Muscle of leg (tissue), 16 donors: ENCODE measurements around the gene CAPZA2. TPM values are rescaled to one million over a fixed set of nuclear protein-coding genes. Genes with fewer than 3 reads are reported as not detected.
"Not testable (repeated sequence)": the region's sequence is repeated elsewhere in the genome, so short reads cannot be mapped to it uniquely, and the experiment has no call there.

Experiments used
- DNase-seq: peaks from one replicate; pipeline ENCODE4 v3.0.0; 2013
- H3K27ac ChIP-seq: one replicate; pipeline ENCODE4 v1.5.1; 2013; ENCODE audit warnings: mild to moderate bottlenecking, low read length, control low read depth
- H3K27me3 ChIP-seq: one replicate; pipeline ENCODE4 v1.6.1; 2013; ENCODE audit warnings: low read length; ENCODE audit not compliant: control insufficient read depth, insufficient read depth
- H3K36me3 ChIP-seq: one replicate; pipeline ENCODE4 v1.6.1; 2013; ENCODE audit warnings: low read length; ENCODE audit not compliant: control insufficient read depth, insufficient read depth
- H3K4me1 ChIP-seq: one replicate; pipeline ENCODE4 v1.6.1; 2013; ENCODE audit warnings: low read length; ENCODE audit not compliant: control insufficient read depth, insufficient read depth
- H3K4me3 ChIP-seq: one replicate; pipeline ENCODE4 v1.5.1; 2013; ENCODE audit warnings: low read length, control low read depth
- H3K9me3 ChIP-seq: replicated peaks from 2 replicates; pipeline ENCODE4 v1.6.1; 2013; ENCODE audit warnings: low read depth, low read length; ENCODE audit not compliant: control insufficient read depth
- WGBS: methylation state at CpG from one replicate; pipeline ENCODE4 v1.1.5; 2013; ENCODE audit warnings: missing lambda C conversion rate; ENCODE audit not compliant: insufficient coverage; 5-methylcytosine and 5-hydroxymethylcytosine counted together
- long read RNA-seq, 11 donors: transcript quantifications; one replicate each; lab custom pipeline, GENCODE V29; 2026
- polyA plus RNA-seq, 8 donors: library from polyadenylated mRNA; unstranded; fragments of 120-200 nt; gene quantifications; one replicate each; pipeline versions ENCODE4 v1.2.1 to v1.2.3, GENCODE V29; 2013; ENCODE audit warnings: inconsistent platforms in 1 of 8, low replicate concordance in 1 of 8; ENCODE audit not compliant: insufficient read length in 8 of 8, insufficient read depth in 1 of 8
- total RNA-seq: library from RNA; stranded (reverse); fragments of 120-200 nt; gene quantifications from one replicate; pipeline ENCODE4 v1.2.4, GENCODE V29; 2013

The CAPZA2 gene
- total RNA-seq, result 244 TPM
- 100 to 1,000 TPM; 151 to 197 (median 184) TPM for polyA plus RNA-seq
- long read RNA-seq, donor 1, full-length matches to known transcripts, result 35 of 35 reads
- long read RNA-seq, donor 1, partial matches to known transcripts, result 0 of 35 reads
- long read RNA-seq, donor 1, other reads (novel, unspliced or antisense), result 0 of 35 reads
- long read RNA-seq, donor 2, full-length matches to known transcripts, result 13 of 13 reads
- long read RNA-seq, donor 2, partial matches to known transcripts, result 0 of 13 reads
- long read RNA-seq, donor 2, other reads (novel, unspliced or antisense), result 0 of 13 reads
- long read RNA-seq, donor 3, full-length matches to known transcripts, result 99 of 99 reads
- long read RNA-seq, donor 3, partial matches to known transcripts, result 0 of 99 reads
- long read RNA-seq, donor 3, other reads (novel, unspliced or antisense), result 0 of 99 reads
- long read RNA-seq, donor 4, full-length matches to known transcripts, result 55 of 60 reads
- long read RNA-seq, donor 4, partial matches to known transcripts, result 5 of 60 reads
- long read RNA-seq, donor 4, other reads (novel, unspliced or antisense), result 0 of 60 reads
- long read RNA-seq, donor 5, full-length matches to known transcripts, result 153 of 193 reads
- long read RNA-seq, donor 5, partial matches to known transcripts, result 40 of 193 reads
- long read RNA-seq, donor 5, other reads (novel, unspliced or antisense), result 0 of 193 reads
- long read RNA-seq, donor 6, full-length matches to known transcripts, result 152 of 181 reads
- long read RNA-seq, donor 6, partial matches to known transcripts, result 29 of 181 reads
- long read RNA-seq, donor 6, other reads (novel, unspliced or antisense), result 0 of 181 reads
- long read RNA-seq, donor 7, full-length matches to known transcripts, result 96 of 104 reads
- long read RNA-seq, donor 7, partial matches to known transcripts, result 8 of 104 reads
- long read RNA-seq, donor 7, other reads (novel, unspliced or antisense), result 0 of 104 reads
- long read RNA-seq, donor 8, full-length matches to known transcripts, result 91 of 91 reads
- long read RNA-seq, donor 8, partial matches to known transcripts, result 0 of 91 reads
- long read RNA-seq, donor 8, other reads (novel, unspliced or antisense), result 0 of 91 reads
- long read RNA-seq, donor 9, full-length matches to known transcripts, result 61 of 161 reads
- long read RNA-seq, donor 9, partial matches to known transcripts, result 100 of 161 reads
- long read RNA-seq, donor 9, other reads (novel, unspliced or antisense), result 0 of 161 reads
- long read RNA-seq, donor 10, full-length matches to known transcripts, result 131 of 131 reads
- long read RNA-seq, donor 10, partial matches to known transcripts, result 0 of 131 reads
- long read RNA-seq, donor 10, other reads (novel, unspliced or antisense), result 0 of 131 reads
- long read RNA-seq, donor 11, full-length matches to known transcripts, result 88 of 94 reads
- long read RNA-seq, donor 11, partial matches to known transcripts, result 6 of 94 reads
- long read RNA-seq, donor 11, other reads (novel, unspliced or antisense), result 0 of 94 reads

DNA sequence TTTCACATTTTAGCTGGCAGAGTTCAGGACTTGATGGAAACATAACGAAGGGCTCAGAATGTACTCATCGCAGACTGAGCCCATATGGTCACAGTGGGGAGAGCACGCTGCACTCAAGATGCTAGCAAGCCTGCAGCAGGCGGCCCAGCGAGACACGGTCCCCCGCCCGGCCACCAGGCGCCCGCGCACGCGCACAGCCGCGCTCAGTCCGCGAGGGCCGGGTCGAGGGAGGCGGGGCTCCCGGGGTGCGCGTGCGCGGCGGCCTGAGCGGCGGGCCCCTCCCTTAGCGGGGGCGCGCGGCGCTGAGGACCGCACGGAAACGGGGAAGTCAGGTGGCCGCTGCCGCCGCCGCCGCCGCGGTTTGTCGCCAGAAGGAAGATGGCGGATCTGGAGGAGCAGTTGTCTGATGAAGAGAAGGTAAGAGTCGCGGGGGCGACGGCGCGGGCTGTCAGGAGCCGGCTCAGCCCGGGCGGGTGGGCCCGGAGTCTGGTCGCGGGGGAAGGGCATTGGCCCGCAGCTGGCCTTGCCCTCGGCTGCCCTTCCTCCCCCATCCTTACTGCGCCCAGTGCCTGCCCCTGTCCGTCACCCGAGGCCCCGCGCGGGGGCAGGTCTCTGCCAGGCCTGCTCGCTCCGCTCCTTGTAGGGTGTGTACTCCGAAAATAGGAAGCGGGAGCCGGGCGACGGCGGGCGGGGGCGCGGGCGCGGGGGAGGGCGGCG, at the start of gene CAPZA2:
TSS of gene CAPZA2 (plus strand) at position 354 of the 717 bp plus-strand sequence. CDS start at position 379, 25 bp downstream.
- peak within 1 kb of the TSS; percentile 97 for H3K27ac ChIP-seq
- peak; percentile 97 for DNase-seq
- H3K36me3 ChIP-seq, result no peaks in the 10 kb centered on the region
- WGBS, result under 1% methylated on average over 66 of the region's 80 CpGs
- H3K9me3 ChIP-seq, result no peaks in the 10 kb centered on the region
- no peaks in the 10 kb centered on the region for H3K27me3 ChIP-seq
- peak within 1 kb of the TSS; percentile 73 for H3K4me3 ChIP-seq
- H3K4me1 ChIP-seq, result peaks cover 8% of the 10 kb centered on the region

DNA sequence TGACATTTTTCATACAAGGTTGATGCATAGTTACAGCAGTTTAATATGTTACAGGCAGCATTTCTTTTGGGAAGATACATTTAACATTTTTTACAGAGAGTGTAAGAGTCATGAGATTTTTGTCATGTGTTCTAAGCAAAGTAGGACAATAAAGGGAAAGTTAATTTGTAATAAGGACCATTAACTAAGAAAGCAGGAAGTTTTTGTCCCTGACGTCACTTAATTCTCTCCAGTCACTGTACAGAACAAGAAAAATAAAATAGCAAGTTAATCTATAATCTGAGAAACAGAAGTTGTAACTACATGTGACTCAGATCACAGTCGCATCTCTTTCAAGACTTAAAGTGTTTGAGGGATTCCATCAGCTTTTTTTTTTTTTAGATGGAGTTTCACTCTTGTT, 49.5 kb upstream of the CAPZA2 start:
- Histone ChIP-seq H3K27me3 (no peaks in the 10 kb centered on the region), H3K4me3 (no peak overlapping the region), H3K27ac (no peak overlapping the region), H3K9me3 (no peaks in the 10 kb centered on the region), H3K36me3 (no peaks in the 10 kb centered on the region), H3K4me1 (no peaks in the 10 kb centered on the region)
- WGBS, result no CpG with 5 or more reads among the region's 2 CpGs
- DNase-seq, result no peak

DNA sequence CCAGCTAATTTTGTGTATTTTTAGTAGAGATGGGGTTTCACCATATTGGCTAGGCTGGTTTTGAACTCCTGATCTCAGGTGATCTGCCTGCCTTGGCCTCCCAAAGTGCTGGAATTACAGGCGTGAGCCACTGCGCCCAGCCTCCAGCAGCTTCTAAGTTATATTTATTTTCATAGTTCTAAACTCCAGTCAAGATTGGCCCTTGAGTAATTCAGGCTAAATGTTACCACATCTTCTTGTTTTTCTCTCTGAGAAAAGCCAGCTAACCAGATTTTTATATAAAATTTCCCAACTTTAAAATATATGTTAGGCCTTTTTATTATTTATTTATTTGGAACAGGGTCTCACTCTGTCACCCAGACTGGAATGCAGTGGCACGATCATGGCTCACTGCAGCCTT, 49.0 kb upstream of the CAPZA2 start:
- not testable (repeated sequence) for H3K4me3 ChIP-seq, H3K4me1 ChIP-seq, H3K27ac ChIP-seq, H3K27me3 ChIP-seq, H3K36me3 ChIP-seq, H3K9me3 ChIP-seq, DNase-seq
- no CpG with 5 or more reads among the region's 3 CpGs for WGBS

DNA sequence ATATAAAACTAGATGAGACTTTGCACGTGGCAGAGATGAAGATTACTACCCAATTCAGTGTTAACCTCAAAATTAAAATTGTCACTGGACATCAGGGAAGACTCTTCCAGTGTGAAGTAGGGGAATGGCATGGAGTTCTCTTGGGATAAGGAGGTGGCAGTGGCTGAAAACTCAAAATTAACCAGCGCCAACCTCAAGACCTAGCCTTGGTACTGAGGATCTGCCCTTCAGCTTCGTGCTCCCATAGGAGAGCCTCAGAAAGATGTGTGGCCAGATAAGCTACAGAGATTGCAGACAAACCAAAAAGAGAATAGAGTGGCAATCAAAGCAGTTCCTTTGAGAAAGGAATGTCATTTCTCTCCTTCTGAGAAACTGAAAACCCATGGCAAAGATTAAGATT, 47.3 kb upstream of the CAPZA2 start:
- WGBS, result 83% methylated on average over 2 of the region's 3 CpGs
- H3K36me3 ChIP-seq, result no peaks in the 10 kb centered on the region
- H3K4me3 ChIP-seq, result no peak overlapping the region
- DNase-seq, result no peak
- H3K27ac ChIP-seq, result no peak overlapping the region
- no peaks in the 10 kb centered on the region for H3K4me1 ChIP-seq
- H3K9me3 ChIP-seq, result no peaks in the 10 kb centered on the region
- no peaks in the 10 kb centered on the region for H3K27me3 ChIP-seq

DNA sequence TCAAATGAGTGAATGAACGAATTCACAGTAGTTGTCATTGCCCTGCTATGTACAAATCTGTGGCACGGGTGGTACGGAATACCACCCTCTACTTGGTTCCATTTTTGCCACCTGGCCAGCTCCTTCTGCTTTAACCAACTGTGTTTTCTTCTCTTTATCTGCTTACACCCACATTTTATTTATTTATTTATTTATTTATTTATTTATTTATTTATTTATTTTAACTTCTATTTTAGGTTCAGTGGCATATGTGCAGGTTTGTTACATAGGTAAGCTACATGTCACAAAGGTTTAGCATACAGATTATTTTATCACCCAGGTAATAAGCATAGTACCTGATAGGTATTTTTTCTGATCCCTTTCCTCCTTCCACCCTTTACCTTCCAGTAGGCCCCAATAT, 42.2 kb upstream of the CAPZA2 start:
- Histone ChIP-seq H3K27ac (no peak overlapping the region), H3K4me3 (no peak overlapping the region), H3K36me3 (no peaks in the 10 kb centered on the region), H3K9me3 (no peaks in the 10 kb centered on the region), H3K4me1 (no peaks in the 10 kb centered on the region), H3K27me3 (no peaks in the 10 kb centered on the region)
- no peak for DNase-seq
- 100% methylated on average over 2 of the region's 3 CpGs for WGBS

DNA sequence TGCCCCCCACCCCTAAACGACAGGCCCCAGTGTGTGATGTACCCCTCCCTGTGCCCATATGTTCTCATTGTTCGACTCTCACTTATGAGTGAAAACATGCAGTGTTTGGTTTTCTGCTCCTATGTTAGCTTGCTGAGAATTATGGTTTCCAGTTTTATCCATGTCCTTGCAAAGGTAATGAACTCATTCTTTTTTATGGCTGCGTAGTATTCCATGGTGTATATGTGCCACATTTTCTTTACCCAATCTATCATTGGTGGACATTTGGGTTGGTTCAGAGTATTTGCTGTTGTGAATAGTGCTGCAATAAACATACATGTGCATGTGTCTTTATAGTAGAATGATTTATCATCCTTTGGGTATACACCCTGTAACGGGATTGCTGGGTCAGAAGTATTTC, 40.7 kb upstream of the CAPZA2 start:
- H3K4me1 ChIP-seq, H3K27ac ChIP-seq, H3K27me3 ChIP-seq, H3K36me3 ChIP-seq, H3K4me3 ChIP-seq, H3K9me3 ChIP-seq, DNase-seq: not testable (repeated sequence)
- WGBS, result 100% methylated on average over 2 of the region's 4 CpGs

DNA sequence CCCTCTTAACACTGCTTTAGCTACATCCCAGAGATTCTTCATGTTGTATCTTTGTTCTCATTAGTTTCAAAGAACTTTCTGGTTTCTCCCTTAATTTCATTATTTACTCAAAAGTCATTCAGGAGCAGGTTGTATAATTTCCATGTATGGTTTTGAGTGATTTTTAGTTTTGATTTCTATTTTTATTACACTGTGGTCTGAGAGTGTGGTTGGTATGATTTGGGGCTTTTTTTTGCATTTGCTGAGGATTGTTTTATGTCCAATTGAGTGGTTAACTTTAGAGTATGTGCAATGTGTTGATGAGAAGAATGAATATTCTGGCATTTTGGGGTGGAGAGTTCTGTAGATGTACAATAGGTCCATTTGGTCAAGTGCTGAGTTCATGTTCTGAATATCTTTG, 37.9 kb upstream of the CAPZA2 start:
- H3K9me3 ChIP-seq, result no peaks in the 10 kb centered on the region
- H3K4me3 ChIP-seq, result no peak overlapping the region
- no peak overlapping the region for H3K27ac ChIP-seq
- no peaks in the 10 kb centered on the region for H3K27me3 ChIP-seq
- H3K4me1 ChIP-seq, result no peaks in the 10 kb centered on the region
- no peaks in the 10 kb centered on the region for H3K36me3 ChIP-seq
- DNase-seq, result no peak

DNA sequence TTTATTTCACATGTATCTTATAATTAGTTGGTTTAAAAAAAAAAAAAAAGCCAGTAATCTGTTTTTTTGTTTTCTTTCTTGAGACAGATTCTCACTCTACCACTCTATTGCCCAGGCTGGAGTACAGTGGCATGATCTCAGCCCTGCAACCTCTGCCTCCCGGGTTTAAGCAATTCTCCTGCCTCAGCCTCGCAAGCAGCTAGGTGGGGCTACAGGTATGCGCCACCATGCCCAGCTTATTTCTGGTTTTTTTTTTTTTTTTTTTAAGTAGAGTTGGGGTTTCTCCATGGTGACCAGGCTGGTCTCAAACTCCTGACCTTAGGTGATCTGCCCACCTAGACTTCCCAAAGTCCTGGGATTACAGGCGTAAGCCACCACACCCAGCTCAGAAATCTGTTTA, 34.1 kb upstream of the CAPZA2 start:
- no peaks in the 10 kb centered on the region for H3K4me1 ChIP-seq
- no peak for DNase-seq
- H3K9me3 ChIP-seq, result no peaks in the 10 kb centered on the region
- WGBS, result 100% methylated on average over 1 of the region's 4 CpGs
- H3K4me3 ChIP-seq, result no peak overlapping the region
- H3K27ac ChIP-seq, result no peak overlapping the region
- H3K36me3 ChIP-seq, result no peaks in the 10 kb centered on the region
- no peaks in the 10 kb centered on the region for H3K27me3 ChIP-seq

DNA sequence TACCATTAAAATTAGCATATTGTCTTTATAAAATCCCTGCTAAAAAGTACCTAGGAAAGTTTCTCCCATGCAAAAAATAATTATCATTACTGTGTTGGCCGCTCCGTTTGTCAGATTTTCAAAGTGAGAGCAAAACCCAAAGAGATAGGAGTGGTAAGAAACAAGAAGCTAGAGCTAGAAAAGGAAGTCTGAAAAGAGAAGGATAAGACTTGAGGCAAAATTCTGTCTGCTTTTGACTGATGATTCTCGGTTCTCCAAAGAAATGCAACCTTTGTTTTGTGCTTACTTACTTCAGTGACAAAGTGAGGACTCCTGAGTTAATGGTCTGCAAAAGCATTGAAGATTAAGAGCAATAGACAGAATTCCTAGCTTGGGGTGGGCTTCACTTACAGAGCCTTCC, 33.3 kb upstream of the CAPZA2 start:
- Histone ChIP-seq H3K27ac (no peak overlapping the region), H3K27me3 (no peaks in the 10 kb centered on the region), H3K36me3 (no peaks in the 10 kb centered on the region), H3K9me3 (no peaks in the 10 kb centered on the region), H3K4me3 (no peak overlapping the region), H3K4me1 (no peaks in the 10 kb centered on the region)
- no CpG with 5 or more reads among the region's 3 CpGs for WGBS
- DNase-seq, result no peak
